Measurements from ENCODE around the gene C5AR2.
"Not testable (repeated sequence)": the region's sequence is repeated elsewhere in the genome, so short reads cannot be mapped to it uniquely, and the experiment has no call there.

The C5AR2 gene

DNA sequence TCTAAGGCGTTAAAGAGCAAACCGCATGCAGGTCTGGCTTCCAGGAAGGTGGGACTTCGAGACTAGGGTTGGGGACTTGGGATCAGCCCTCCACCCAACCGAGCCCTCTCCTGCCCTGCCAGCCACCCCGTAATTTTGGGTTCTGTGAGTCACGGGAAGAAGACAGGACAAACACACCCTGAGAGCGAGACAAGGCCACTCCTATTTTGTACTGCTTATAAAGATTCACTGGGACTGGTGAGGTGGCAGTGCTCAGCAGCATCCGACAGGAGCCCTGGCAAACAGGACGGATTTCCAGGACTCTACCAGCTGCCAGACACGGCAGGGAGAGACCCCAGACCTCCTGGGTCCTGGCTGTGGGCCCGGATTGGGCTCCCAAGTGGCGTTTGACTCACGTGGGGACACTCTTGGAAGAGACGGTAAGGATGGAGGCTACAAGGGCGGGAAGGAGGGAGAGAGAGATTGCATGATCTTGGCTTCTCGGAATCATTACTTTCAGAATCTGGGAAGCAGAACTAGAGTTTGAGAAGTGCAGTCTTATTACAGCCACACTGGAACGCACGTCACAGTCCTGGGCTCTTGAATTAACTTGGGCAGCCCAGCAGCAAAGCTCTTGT lies at the start of gene C5AR2:
Gene C5AR2 (plus strand): TSS at position 245 of the 617 bp plus-strand sequence. CDS start 8,625 bp downstream, outside the sequence.
- peak; percentile 55 for DNase-seq (ENCODE audit: low spot score)

DNA sequence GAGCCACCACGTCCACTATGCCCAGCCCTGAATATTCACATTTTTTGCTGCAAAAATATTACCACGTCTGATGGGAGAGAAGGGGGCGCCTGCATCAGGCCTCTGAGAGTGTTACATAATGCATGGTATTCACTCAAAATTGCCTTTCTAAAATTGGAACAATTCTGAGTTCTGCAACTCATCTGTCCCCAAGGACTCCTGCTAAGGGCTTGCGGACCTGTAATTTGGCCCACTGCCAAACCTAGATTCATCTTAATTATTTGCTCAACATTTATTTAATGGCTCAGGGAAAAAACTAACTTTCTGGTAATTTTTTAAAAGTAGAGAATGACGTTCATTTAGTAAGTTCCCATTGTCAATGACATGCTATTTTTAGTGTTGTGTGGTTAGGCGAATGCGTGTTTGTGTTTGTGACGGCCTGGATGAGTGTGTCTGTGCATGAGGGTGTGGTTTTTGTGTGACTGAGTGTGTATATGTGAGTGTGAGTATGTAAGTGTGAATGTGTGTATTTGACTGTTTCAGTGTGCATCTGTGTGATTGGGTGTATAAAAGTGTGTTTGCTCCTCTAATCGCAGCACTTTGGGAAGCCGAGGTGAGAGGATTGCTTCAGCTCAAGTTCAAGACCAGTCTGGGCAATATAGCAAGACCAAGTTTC lies 48.4 kb upstream of the C5AR2 start:
- DNase-seq (ENCODE audit: low spot score) = no peak

DNA sequence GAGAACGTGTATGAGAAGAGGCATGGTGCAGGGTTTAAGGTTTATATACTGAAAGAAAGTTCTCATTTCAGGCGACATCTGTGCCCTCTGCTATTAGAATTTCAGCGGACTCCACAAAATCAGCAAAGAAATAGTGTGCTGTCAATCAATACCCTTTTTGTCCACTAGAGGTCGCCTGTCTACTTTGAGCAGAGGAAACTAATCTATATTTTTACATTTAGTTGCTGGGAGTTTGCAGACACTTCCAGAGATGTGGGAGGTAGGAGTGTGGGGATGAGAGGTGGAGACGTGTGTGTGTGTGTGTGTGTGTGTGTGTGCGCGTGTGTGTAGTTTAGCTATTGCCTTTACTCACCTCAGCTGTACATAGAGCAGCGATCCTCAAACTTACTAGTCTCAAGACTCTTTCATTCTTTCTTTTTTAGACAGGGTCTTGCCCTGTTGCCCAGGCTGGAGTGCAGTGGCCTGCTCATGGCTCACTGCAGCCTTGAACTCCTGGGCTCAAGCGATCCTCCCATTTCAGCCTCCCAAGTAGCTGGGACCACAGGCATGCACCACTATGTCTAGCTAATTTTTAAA lies 47.6 kb upstream of the C5AR2 start:
- peak; percentile 80 for DNase-seq (ENCODE audit: low spot score)

GRCh38 chr19:47296036-47296435 lies 35.9 kb upstream of the C5AR2 start:
- DNase-seq (ENCODE audit: low spot score) = peak; percentile 94

DNA sequence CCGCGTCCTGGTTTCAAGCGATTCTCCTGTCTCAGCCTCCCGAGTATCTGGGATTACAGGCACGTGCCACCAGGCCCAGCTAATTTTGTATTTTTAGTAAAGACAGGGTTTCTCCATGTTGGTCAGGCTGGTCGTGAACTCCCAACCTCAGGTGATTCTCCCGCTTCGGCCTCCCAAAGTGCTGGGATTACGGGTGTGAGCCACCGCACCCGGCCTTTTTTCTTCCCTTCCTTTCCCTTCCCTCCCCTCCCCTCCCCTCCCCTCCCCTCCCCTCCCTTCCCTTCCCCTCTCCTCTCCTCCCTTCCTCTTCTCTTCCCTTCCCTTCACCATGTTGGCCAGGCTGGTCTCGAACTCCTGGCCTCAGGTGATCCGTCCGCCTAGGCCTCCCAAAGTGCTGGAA lies 31.1 kb upstream of the C5AR2 start:
- DNase-seq (ENCODE audit: low spot score) = not testable (repeated sequence)

GRCh38 chr19:47302249-47302648 lies 29.7 kb upstream of the C5AR2 start:
- DNase-seq (ENCODE audit: low spot score) = no peak

GRCh38 chr19:47303966-47304365 lies 28.0 kb upstream of the C5AR2 start:
- DNase-seq (ENCODE audit: low spot score) = no peak

- peak; percentile 84 for DNase-seq (ENCODE audit: low spot score)
These were observed 26.6 kb upstream of the C5AR2 start for GRCh38 chr19:47305309-47305751.

GRCh38 chr19:47306303-47306702 lies 25.7 kb upstream of the C5AR2 start:
- DNase-seq (ENCODE audit: low spot score) = no peak

DNA sequence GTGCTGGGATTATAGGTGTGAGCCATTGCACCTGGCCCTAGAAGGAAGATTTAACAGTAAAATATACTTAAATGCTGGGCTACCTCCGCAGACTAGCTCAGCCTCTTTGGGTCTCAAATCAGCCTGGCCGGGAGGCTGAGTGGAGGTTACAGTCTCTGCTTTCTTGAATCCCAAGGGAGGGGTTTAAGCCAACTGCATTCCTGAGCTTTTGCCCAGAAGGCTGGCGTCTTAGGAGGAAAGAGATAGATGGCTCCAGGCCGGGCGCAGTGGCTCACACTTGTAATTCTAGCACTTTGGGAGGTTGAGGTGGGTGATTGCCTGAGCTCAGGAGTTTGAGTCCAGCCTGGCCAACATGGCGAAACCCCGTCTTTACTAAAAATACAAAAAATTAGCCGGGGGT lies 22.9 kb upstream of the C5AR2 start:
- DNase-seq (ENCODE audit: low spot score) = no peak

GRCh38 chr19:47309608-47310007 lies 22.4 kb upstream of the C5AR2 start, which contains the start of gene C5AR1:
Gene C5AR1, plus strand, starts transcription at chr19:47309861. Its CDS starts 35 bp downstream, at chr19:47309896.
- peak; percentile 62 for DNase-seq (ENCODE audit: low spot score)

DNA sequence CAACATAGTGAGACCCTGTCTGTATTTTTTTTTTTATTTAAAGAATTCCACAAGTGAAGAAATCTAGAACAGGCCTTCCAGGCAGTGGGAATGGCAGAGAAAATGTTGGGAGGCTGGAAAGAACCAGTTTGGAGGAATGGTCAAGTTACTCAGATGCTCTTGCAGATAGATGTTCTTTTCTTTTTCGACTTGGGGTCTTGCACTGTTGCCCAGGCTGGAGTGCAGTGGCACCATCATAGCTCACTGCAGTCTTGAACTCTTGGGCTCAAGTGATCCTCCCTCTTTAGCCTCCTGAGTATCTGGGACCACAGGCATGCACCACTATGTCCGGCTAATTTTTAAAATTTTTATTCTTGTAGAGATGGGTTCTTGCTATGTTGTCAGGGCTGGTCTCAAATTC lies 21.7 kb upstream of the C5AR2 start:
- no peak for DNase-seq (ENCODE audit: low spot score)

DNA sequence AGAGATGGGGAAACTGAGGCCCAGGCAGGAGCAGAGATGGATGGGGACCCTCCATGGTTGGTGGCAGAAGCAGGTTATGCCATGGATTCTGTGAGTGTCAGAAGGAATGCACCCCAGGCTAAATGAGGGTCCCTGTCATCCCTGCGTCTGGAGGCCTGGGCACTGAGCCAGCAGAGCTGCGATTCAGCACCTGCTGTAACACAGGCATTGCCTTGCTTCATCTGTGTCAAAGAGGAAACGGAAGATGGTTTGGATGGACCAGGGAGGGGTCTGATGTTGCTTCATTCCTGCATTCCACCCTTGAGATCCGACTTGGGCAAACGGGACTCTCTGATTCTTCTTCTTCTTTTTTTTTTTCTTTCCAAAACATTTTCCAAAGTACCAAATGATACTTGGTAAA lies 21.2 kb upstream of the C5AR2 start:
- no peak for DNase-seq (ENCODE audit: low spot score)

GRCh38 chr19:47312366-47313006 lies 19.5 kb upstream of the C5AR2 start:
- DNase-seq (ENCODE audit: low spot score) = no peak

GRCh38 chr19:47313754-47314295 lies 18.1 kb upstream of the C5AR2 start:
- no peak for DNase-seq (ENCODE audit: low spot score)

DNA sequence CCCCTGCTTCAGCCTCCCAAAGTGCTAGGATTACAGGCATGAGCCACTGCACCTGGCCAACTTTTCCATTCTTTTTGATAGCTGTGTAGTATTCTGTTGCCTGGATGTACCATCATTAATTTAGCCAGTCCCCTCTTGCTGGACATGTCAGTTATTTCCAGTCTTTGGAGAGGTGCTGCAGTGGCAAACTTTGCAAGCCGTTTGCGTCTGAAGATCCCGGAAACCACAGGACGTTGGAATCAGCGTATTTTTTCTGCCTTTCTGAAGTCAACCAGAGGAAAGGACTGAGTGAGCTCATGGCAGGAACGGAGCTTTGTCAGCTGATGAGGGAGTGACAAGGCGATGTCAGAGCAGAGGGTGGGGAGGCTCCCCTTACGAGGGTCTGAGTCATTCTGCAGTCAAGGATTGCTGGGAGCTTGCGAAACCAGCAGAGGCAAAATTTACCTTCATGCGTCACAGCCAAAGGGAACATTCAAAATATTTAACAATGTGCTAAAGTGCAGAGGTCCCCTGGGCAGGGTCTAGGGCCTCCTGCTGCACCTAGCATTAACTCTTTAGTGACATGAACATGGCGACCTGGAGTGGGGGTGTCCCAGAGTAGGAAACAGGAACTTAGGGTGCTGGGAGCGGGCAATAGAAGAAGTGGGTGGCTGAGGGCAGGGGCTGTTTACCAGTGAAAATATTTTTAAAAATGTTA lies 16.7 kb upstream of the C5AR2 start:
- DNase-seq (ENCODE audit: low spot score) = peak; percentile 89

- DNase-seq (ENCODE audit: low spot score) = peak; percentile 72
These were observed 15.5 kb upstream of the C5AR2 start for GRCh38 chr19:47316513-47316912.

DNA sequence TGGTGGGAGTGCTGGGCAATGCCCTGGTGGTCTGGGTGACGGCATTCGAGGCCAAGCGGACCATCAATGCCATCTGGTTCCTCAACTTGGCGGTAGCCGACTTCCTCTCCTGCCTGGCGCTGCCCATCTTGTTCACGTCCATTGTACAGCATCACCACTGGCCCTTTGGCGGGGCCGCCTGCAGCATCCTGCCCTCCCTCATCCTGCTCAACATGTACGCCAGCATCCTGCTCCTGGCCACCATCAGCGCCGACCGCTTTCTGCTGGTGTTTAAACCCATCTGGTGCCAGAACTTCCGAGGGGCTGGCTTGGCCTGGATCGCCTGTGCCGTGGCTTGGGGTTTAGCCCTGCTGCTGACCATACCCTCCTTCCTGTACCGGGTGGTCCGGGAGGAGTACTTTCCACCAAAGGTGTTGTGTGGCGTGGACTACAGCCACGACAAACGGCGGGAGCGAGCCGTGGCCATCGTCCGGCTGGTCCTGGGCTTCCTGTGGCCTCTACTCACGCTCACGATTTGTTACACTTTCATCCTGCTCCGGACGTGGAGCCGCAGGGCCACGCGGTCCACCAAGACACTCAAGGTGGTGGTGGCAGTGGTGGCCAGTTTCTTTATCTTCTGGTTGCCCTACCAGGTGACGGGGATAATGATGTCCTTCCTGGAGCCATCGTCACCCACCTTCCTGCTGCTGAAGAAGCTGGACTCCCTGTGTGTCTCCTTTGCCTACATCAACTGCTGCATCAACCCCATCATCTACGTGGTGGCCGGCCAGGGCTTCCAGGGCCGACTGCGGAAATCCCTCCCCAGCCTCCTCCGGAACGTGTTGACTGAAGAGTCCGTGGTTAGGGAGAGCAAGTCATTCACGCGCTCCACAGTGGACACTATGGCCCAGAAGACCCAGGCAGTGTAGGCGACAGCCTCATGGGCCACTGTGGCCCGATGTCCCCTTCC lies 11.8 kb upstream of the C5AR2 start:
- DNase-seq (ENCODE audit: low spot score) = no peak

- no peak for DNase-seq (ENCODE audit: low spot score)
These were observed 10.3 kb upstream of the C5AR2 start for GRCh38 chr19:47321630-47322029.

DNA sequence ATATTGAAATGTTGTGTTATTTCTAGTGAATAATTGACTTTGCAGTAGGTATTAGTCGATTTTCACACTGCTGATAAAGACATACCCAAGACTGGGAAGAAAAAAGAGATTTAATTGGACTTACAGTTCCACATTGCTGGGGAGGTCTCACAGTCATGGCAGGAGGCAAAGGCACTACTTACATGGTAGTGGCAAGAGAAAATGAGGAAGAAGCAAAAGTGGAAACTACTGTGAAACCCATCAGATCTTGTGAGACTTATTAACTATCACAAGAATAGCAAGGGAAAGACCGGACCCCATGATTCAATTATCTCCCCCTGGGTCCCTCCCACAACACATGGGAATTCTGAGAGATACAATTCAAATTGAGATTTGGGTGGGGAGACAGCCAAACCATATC lies 9.9 kb upstream of the C5AR2 start:
- no peak for DNase-seq (ENCODE audit: low spot score)

- no peak for DNase-seq (ENCODE audit: low spot score)
These were observed 8.6 kb upstream of the C5AR2 start for GRCh38 chr19:47323409-47323808.

Measured in hematopoietic multipotent progenitor cell treated with erythropoietin and hydrocortisone succinate and interleukin-3 and kit ligand, for 17 days (in vitro differentiated cells).